ENCODE data around the gene NEK5.

Gene NEK5

GRCh38 chr13:52029569-52029968, 99.3 kb downstream of the NEK5 start:
- no peak for TF ChIP-seq CTCF (IDR thresholded peaks at IDR 0.05)
- H3K79me2 ChIP-seq: no peaks in the 10 kb centered on the region
- H3K27ac ChIP-seq: no peak overlapping the region
- no peak overlapping the region for H2AFZ ChIP-seq
- no peaks in the 10 kb centered on the region for H3K36me3 ChIP-seq (ENCODE audit: control insufficient read depth, insufficient read depth, low read length)
- H3K4me1 ChIP-seq: no peaks in the 10 kb centered on the region
- H3K9me3 ChIP-seq (ENCODE audit: control insufficient read depth, low read length): no peaks in the 10 kb centered on the region
- no peaks in the 10 kb centered on the region for H3K27me3 ChIP-seq (ENCODE audit: control insufficient read depth, insufficient read depth, low read length)
- H3K4me3 ChIP-seq (ENCODE audit: low read depth, low read length): no peak overlapping the region
- H3K9ac ChIP-seq: no peak overlapping the region
- no peak overlapping the region for H3K4me2 ChIP-seq (ENCODE audit: low read length)

GRCh38 chr13:52027832-52028231, 101.0 kb downstream of the NEK5 start:
- no peak for TF ChIP-seq CTCF (IDR thresholded peaks at IDR 0.05)
- Histone ChIP-seq H3K27ac (no peak overlapping the region), H3K36me3 (ENCODE audit: control insufficient read depth, insufficient read depth, low read length) (no peaks in the 10 kb centered on the region)

GRCh38 chr13:52026246-52026626, 102.6 kb downstream of the NEK5 start:
- Histone ChIP-seq H3K4me1 (no peaks in the 10 kb centered on the region), H3K27me3 (ENCODE audit: control insufficient read depth, insufficient read depth, low read length) (no peaks in the 10 kb centered on the region), H3K79me2 (no peaks in the 10 kb centered on the region), H3K9ac (no peak overlapping the region), H3K4me2 (ENCODE audit: low read length) (no peak overlapping the region), H3K4me3 (ENCODE audit: low read depth, low read length) (no peak overlapping the region), H3K27ac (no peak overlapping the region), H3K9me3 (ENCODE audit: control insufficient read depth, low read length) (no peaks in the 10 kb centered on the region), H3K36me3 (ENCODE audit: control insufficient read depth, insufficient read depth, low read length) (no peaks in the 10 kb centered on the region), H2AFZ (no peak overlapping the region)
- TF ChIP-seq CTCF (IDR thresholded peaks at IDR 0.05): no peak

More at GRCh38 chr13:52027832-52028231, 101.0 kb downstream of the NEK5 start:
- H3K4me1 ChIP-seq: no peaks in the 10 kb centered on the region
- H3K79me2 ChIP-seq: no peaks in the 10 kb centered on the region
- H2AFZ ChIP-seq: no peak overlapping the region
- H3K27me3 ChIP-seq (ENCODE audit: control insufficient read depth, insufficient read depth, low read length): no peaks in the 10 kb centered on the region
- H3K9me3 ChIP-seq (ENCODE audit: control insufficient read depth, low read length): no peaks in the 10 kb centered on the region
- H3K9ac ChIP-seq: no peak overlapping the region
- H3K4me2 ChIP-seq (ENCODE audit: low read length): no peak overlapping the region
- no peak overlapping the region for H3K4me3 ChIP-seq (ENCODE audit: low read depth, low read length)

- Histone ChIP-seq H3K4me3 (ENCODE audit: low read depth, low read length) (no peak overlapping the region), H3K4me2 (ENCODE audit: low read length) (no peak overlapping the region), H2AFZ (no peak overlapping the region), H3K4me1 (no peaks in the 10 kb centered on the region), H3K27me3 (ENCODE audit: control insufficient read depth, insufficient read depth, low read length) (no peaks in the 10 kb centered on the region), H3K27ac (no peak overlapping the region), H3K9ac (no peak overlapping the region), H3K9me3 (ENCODE audit: control insufficient read depth, low read length) (no peaks in the 10 kb centered on the region), H3K79me2 (no peaks in the 10 kb centered on the region), H3K36me3 (ENCODE audit: control insufficient read depth, insufficient read depth, low read length) (no peaks in the 10 kb centered on the region)
- TF ChIP-seq CTCF (IDR thresholded peaks at IDR 0.05): no peak
These were observed 103.2 kb downstream of the NEK5 start for GRCh38 chr13:52025475-52026245.

- Histone ChIP-seq H3K4me3 (ENCODE audit: low read depth, low read length) (no peak within 1 kb of the TSS), H3K4me2 (ENCODE audit: low read length) (no peak within 1 kb of the TSS), H3K4me1 (no peaks in the 10 kb centered on the region), H3K27me3 (ENCODE audit: control insufficient read depth, insufficient read depth, low read length) (no peaks in the 10 kb centered on the region), H3K79me2 (no peaks in the 10 kb centered on the region), H3K9ac (no peak within 1 kb of the TSS), H3K9me3 (ENCODE audit: control insufficient read depth, low read length) (no peaks in the 10 kb centered on the region), H3K27ac (no peak within 1 kb of the TSS), H2AFZ (no peak within 1 kb of the TSS), H3K36me3 (ENCODE audit: control insufficient read depth, insufficient read depth, low read length) (no peaks in the 10 kb centered on the region)
- no peak for TF ChIP-seq CTCF (IDR thresholded peaks at IDR 0.05)
These were observed 104.4 kb downstream of the NEK5 start, which contains the start of gene UTP14C for GRCh38 chr13:52024481-52024880. Gene UTP14C, plus strand, starts transcription at chr13:52024691. Its CDS starts 4,114 bp downstream, at chr13:52028805.

Data from parathyroid adenoma (tissue), 2 donors.